ENCODE results near the gene CEP78.
"Not testable (repeated sequence)": the region's sequence is repeated elsewhere in the genome, so short reads cannot be mapped to it uniquely, and the experiment has no call there.

The CEP78 gene

GRCh38 chr9:78191931-78192330 is 43.9 kb upstream of the CEP78 start:
- Histone ChIP-seq H3K27ac (ENCODE audit: extremely low read depth, low read depth, low read length) (no peak overlapping the region), H3K4me3 (ENCODE audit: low read depth, low read length) (no peak overlapping the region), H3K9me3 (ENCODE audit: control insufficient read depth, insufficient read depth, low read depth, low read length) (no peaks in the 10 kb centered on the region), H3K36me3 (ENCODE audit: control insufficient read depth in 2 of 2, insufficient read depth in 1 of 2, low read length in 2 of 2) (no peaks in the 10 kb centered on the region), H3K4me1 (ENCODE audit: control insufficient read depth, insufficient read depth, low read length) (no peaks in the 10 kb centered on the region)
- TF ChIP-seq ZNF146 (tag by site-specific recombination; IDR thresholded peaks at IDR 0.05) (no peak), OSR2 (tag by site-specific recombination; IDR thresholded peaks at IDR 0.05) (no peak), ZNF843 (tag by site-specific recombination; IDR thresholded peaks at IDR 0.05) (no peak), ZNF670 (tag by site-specific recombination; IDR thresholded peaks at IDR 0.05; ENCODE audit: low read depth) (no peak), ZNF677 (tag by site-specific recombination; IDR thresholded peaks at IDR 0.05) (no peak)
- ChIA-PET POLR2A (interaction anchor here (0.6 kb wide), 1 partner anchor 19 kb away, joined by 5 read pairs; no protein-coding TSS in a partner anchor), CTCF (interaction anchor here (0.9 kb wide), 1 partner anchor 8 kb away, joined by 3 read pairs; no protein-coding TSS in a partner anchor)

- POLR2A ChIA-PET: no interaction called here
- no peak overlapping the region for H3K4me3 ChIP-seq (ENCODE audit: low read depth, low read length)
- H3K27ac ChIP-seq (ENCODE audit: extremely low read depth, low read depth, low read length): no peak overlapping the region
- H3K9me3 ChIP-seq (ENCODE audit: control insufficient read depth, insufficient read depth, low read depth, low read length): no peaks in the 10 kb centered on the region
- CTCF ChIA-PET: interaction anchor here (0.6 to 1.6 kb wide), 3 partner anchors 11 to 486 kb away, joined by 4 to 5 read pairs (median 4); no protein-coding TSS in a partner anchor
- H3K36me3 ChIP-seq (ENCODE audit: control insufficient read depth in 2 of 2, insufficient read depth in 1 of 2, low read length in 2 of 2): no peaks in the 10 kb centered on the region
- TF ChIP-seq ZBTB17 (tag by site-specific recombination; IDR thresholded peaks at IDR 0.05): no peak
- no peak for TF ChIP-seq ZNF433 (tag by site-specific recombination; IDR thresholded peaks at IDR 0.05; ENCODE audit: low read depth)
- no peak for TF ChIP-seq ZNF121 (tag by site-specific recombination; IDR thresholded peaks at IDR 0.05)
- no peak for TF ChIP-seq ZNF658 (tag by site-specific recombination; IDR thresholded peaks at IDR 0.05)
- TF ChIP-seq PRDM10 (tag by site-specific recombination; IDR thresholded peaks at IDR 0.05): peak; percentile 13; the same call in 1 of the 2 replicates
- no peaks in the 10 kb centered on the region for H3K4me1 ChIP-seq (ENCODE audit: control insufficient read depth, insufficient read depth, low read length)
These were observed 39.6 kb upstream of the CEP78 start for GRCh38 chr9:78196258-78196657.

GRCh38 chr9:78201158-78201777 is 34.6 kb upstream of the CEP78 start:
- not testable (repeated sequence) for H3K36me3 ChIP-seq (ENCODE audit: control insufficient read depth in 2 of 2, insufficient read depth in 1 of 2, low read length in 2 of 2); H3K27ac ChIP-seq (ENCODE audit: extremely low read depth, low read depth, low read length); H3K4me1 ChIP-seq (ENCODE audit: control insufficient read depth, insufficient read depth, low read length); H3K4me3 ChIP-seq (ENCODE audit: low read depth, low read length); H3K9me3 ChIP-seq (ENCODE audit: control insufficient read depth, insufficient read depth, low read depth, low read length)
- peak; percentile 39 for TF ChIP-seq ZFHX2 (tag by site-specific recombination; conservative IDR thresholded peaks at IDR 0.05)
- ChIA-PET CTCF (interaction anchor here (0.6 kb wide), 2 partner anchors 81 to 675 kb away, joined by 3 read pairs; no protein-coding TSS in a partner anchor), POLR2A (interaction anchor here (1.2 kb wide), 1 partner anchor 35 kb away, joined by 5 read pairs; the partner anchor contains the start of gene CEP78)

- Histone ChIP-seq H3K4me3 (ENCODE audit: low read depth, low read length) (no peak overlapping the region), H3K36me3 (ENCODE audit: control insufficient read depth in 2 of 2, insufficient read depth in 1 of 2, low read length in 2 of 2) (no peaks in the 10 kb centered on the region), H3K27ac (ENCODE audit: extremely low read depth, low read depth, low read length) (no peak overlapping the region), H3K9me3 (ENCODE audit: control insufficient read depth, insufficient read depth, low read depth, low read length) (no peaks in the 10 kb centered on the region), H3K4me1 (ENCODE audit: control insufficient read depth, insufficient read depth, low read length) (no peaks in the 10 kb centered on the region)
- ChIA-PET POLR2A (interaction anchor here (1.8 kb wide), 1 partner anchor 28 kb away, joined by 4 read pairs; the partner anchor contains the start of gene CEP78), CTCF (interaction anchor here (0.6 to 1.5 kb wide), 2 partner anchors 11 to 52 kb away, joined by 3 to 5 read pairs; no protein-coding TSS in a partner anchor)
- no peak for TF ChIP-seq ZNF26 (tag by site-specific recombination; IDR thresholded peaks at IDR 0.05)
- TF ChIP-seq ZFHX2 (tag by site-specific recombination; conservative IDR thresholded peaks at IDR 0.05): no peak
- no peak for TF ChIP-seq HOXC10 (CRISPR knock-in tag; IDR thresholded peaks at IDR 0.05)
- TF ChIP-seq ZNF280D (tag by site-specific recombination; IDR thresholded peaks at IDR 0.05): no peak
- no peak for TF ChIP-seq ZNF449 (tag by site-specific recombination; IDR thresholded peaks at IDR 0.05)
- TF ChIP-seq ZNF132 (tag by site-specific recombination; IDR thresholded peaks at IDR 0.05; ENCODE audit: borderline replicate concordance): no peak
- TF ChIP-seq SP3 (tag by site-specific recombination; IDR thresholded peaks at IDR 0.05): no peak
These were observed 28.6 kb upstream of the CEP78 start for GRCh38 chr9:78207319-78207718.

Measured in HEK293 (cell line).